ENCODE data around the gene PPP1R36.

- no peak for TF ChIP-seq CTCF (conservative IDR thresholded peaks at IDR 0.05; ENCODE audit: low read depth, low read length)
- TF ChIP-seq EZH2 (IDR thresholded peaks at IDR 0.05; ENCODE audit: borderline replicate concordance, low read depth, low read length, poor library complexity, severe bottlenecking): no peak
Measured at GRCh38 chr14:64605926-64606685, 56.3 kb downstream of the PPP1R36 start.

All from A673 (cell line).